ENCODE data around the gene IMMP2L.
A peak's percentile ranks its signal among the peaks of the same experiment; 100 is the strongest.
"Not testable (repeated sequence)": the region's sequence is repeated elsewhere in the genome, so short reads cannot be mapped to it uniquely, and the experiment has no call there.

IMMP2L gene

DNA sequence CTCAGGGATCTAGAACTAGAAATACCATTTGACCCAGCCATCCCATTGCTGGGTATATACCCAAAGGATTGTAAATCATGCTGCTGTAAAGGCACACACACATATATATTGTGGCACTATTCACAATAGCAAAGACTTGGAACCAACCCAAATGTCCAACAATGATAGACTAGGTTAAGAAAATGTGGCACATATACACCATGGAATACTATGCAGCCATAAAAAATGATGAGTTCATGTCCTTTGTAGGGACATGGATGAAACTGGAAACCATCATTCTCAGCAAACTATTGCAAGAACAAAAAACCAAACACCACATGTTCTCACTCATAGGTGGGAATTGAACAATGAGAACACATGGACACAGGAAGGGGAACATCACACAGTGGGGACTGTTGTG is 56.9 kb downstream of the IMMP2L start:
- DNase-seq: not testable (repeated sequence)

- DNase-seq: not testable (repeated sequence)
Measured at GRCh38 chr7:111501799-111502198, 60.5 kb downstream of the IMMP2L start.

DNA sequence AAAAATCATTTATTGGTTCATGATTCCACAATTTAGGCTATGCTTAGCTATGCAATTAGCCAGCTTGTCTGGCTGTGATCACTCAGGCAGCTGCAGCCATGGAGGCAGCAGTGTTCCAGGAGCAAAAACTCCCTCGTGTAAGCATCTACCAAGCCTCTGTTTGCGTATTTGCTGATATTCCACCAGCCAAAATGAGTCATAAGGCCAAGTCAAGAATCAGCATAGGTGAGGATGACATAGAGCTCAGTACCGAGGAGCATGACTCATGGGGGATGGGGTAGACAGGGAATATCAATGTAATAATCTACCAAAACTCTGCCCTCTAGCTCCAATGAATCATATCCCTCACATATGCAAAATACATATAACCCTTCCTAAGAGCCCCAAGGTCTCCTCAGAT is 63.3 kb downstream of the IMMP2L start:
- no peak for DNase-seq

DNA sequence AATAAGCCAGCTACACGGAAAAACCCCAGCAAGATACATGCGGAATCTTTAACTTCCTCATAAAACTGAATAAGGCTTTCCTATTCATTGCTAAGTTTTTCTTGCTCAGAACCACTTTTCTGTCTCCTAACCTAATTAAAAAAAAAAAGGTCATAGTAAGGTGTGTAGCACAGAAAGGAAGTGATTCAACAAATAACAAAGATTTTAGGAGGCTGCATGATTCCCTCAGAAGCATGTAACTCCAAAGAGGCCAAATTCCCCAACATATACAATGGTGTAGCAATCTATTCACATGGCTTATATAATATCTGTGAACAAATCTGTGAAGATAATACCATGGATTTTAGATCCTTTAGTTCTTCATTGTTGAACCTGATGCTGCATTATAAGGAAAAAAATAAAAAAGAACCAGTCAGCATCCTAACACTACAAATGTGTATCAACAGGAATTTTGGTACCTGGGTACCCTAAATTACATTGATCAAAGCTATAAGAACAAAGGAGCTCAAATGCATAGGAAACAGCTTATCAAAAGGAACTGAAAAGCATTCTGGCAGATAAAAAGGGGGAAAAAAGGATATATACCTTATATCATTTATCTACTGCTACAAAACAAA is 63.8 kb downstream of the IMMP2L start:
- no peak for DNase-seq

GRCh38 chr7:111495173-111495810 is 67.0 kb downstream of the IMMP2L start:
- no peak for DNase-seq

- no peak for DNase-seq
Measured at GRCh38 chr7:111492234-111492633, 70.1 kb downstream of the IMMP2L start.

DNA sequence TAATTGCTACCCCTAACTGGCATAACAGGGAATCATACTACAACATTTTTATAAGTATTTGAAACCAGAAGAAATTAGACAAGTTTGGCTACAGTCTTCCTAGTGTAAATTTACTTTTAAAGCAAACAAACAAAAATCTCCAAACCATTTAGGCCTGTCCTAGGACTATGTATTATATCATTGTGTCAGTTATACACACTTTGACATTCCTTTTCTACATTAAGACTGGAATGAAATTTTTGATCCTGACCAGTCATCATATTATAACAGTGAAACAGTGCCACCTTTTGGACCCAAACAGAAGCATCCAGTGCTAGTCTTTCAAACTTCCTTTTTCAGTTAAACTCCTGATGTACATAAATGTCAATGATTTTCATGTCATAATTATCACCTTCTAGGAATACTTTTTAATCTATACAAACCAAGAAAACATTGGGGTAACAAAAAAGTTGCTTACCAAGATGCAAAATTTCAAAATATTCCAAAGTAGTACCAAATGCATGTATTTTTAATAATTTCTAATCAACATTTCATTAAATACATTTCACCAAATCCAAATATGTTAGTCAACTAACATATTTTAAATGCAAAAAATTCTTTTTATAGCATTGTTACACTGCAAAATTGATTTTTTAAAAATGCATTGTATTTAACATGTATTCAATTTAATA is 75.7 kb downstream of the IMMP2L start:
- DNase-seq: peak; percentile 58

DNA sequence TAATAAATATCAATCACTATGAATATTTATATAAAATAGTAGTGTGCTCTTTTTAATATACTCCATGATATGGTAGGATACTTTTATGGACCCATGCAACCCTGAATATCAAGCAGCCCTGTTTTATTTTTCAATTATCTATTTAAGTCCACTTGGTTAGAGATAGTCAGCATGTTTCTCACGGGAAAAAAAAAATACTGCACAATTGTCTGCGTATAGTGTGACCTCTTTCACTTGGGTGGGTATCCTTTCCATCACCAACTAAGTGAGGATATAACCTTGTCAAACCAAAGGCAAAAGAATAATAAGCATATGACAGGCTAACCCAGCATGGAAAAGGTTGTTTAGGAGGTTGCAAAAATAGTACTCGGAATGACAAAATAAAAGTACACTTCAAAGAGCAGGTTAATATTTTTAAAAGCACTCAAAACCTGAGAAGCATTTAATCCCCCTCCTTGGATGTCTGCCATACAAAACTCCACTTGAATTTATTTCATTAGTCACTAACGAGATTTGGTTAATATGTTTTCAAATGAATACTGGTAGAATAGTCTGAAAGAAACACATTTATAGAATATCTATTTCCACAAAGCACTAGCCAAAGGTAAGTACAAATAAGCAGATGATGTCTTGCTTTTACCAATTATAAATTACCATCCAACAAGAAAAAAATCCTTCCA is 76.5 kb downstream of the IMMP2L start:
- DNase-seq: no peak

DNA sequence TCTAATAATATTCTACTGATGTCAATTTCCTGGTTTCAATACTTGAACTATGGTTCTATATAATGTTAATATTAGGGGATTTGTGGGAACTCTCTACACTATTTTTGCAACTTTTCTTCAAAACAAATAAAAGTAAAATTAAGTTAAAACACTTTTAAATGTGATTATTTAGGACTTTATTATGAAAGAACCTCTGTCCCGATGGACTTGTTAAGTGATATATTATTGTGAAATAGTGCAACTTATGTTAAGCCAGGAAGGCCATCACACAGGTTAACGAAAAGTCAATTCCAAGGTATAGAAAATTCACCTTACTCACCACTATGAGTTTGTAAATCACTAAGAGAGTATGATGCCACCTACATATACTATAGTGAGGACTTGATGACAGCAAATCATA is 79.2 kb downstream of the IMMP2L start:
- no peak for DNase-seq

- no peak for DNase-seq
Measured at GRCh38 chr7:111477462-111478225, 84.6 kb downstream of the IMMP2L start.

- no peak for DNase-seq
Measured at GRCh38 chr7:111476586-111477293, 85.6 kb downstream of the IMMP2L start.

GRCh38 chr7:111475959-111476358 is 86.3 kb downstream of the IMMP2L start:
- no peak for DNase-seq

- no peak for DNase-seq
Measured at GRCh38 chr7:111475419-111475748, 86.9 kb downstream of the IMMP2L start.

GRCh38 chr7:111474723-111475418 is 87.4 kb downstream of the IMMP2L start:
- no peak for DNase-seq

GRCh38 chr7:111473449-111474198 is 88.7 kb downstream of the IMMP2L start:
- no peak for DNase-seq

GRCh38 chr7:111470998-111471397 is 91.3 kb downstream of the IMMP2L start:
- DNase-seq: no peak

- not testable (repeated sequence) for DNase-seq
Measured at GRCh38 chr7:111469894-111470293, 92.4 kb downstream of the IMMP2L start.

- DNase-seq: not testable (repeated sequence)
Measured at GRCh38 chr7:111465774-111466173, 96.5 kb downstream of the IMMP2L start.

- no peak for DNase-seq
Measured at GRCh38 chr7:111460695-111461094, 101.6 kb downstream of the IMMP2L start.

- peak; percentile 0 for DNase-seq
Measured at GRCh38 chr7:111459757-111460280, 102.5 kb downstream of the IMMP2L start.

All from inflammatory macrophage treated with lipopolysaccharide for 4 hours (primary cell).